ENCODE results near the gene CTDSPL. TPM values are rescaled to one million over a fixed set of nuclear protein-coding genes. Genes with fewer than 3 reads are reported as not detected.

The CTDSPL gene
- total RNA-seq, 4 donors from 2014 or later: 78.9 to 130 (median 111) TPM

DNA sequence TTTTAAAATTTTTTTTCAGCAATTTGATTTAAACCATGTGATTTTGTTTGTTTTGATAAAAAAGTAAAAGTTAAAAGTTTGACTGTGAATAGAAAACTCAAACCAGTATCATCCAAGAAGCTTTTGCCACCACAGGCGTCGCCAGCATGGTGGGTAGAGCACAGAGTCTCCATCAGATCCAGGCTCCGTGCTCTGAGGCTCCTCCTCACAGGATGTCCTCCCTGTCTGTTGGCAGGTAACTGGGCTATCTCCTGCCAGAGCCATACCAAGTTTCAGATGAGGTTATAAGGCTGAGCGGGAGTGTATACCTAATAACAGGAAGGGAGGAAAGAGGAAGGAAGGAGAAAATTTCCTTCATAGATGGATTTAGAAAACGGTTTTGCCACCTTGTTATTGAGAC lies 28.8 kb downstream of the CTDSPL start:
- no peak overlapping the region for H3K27ac ChIP-seq

DNA sequence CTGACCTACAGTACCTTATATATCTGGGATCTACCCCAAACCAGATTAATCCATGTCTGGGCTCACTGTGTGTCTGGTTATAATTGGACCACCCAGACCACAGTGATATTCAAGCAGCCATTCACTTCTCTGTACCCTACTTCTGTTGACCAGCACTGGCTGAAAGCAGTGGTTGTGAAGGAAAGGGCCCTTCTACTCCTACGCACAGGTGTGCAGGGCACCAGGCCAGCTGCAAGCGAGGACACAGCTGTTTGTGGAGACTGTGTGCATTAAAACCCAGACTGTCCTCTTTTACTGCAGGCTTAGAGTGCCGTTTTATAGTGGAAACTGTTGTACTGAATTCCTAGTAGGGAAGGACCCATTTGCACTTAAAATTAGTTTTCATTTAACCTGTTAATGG lies 29.5 kb downstream of the CTDSPL start:
- WGBS: 37% methylated on average over 3 of the region's 3 CpGs
- Histone ChIP-seq H3K27me3 (no peaks in the 10 kb centered on the region), H3K4me1 (peaks cover 50% of the 10 kb centered on the region), H3K27ac (no peak overlapping the region), H3K9me3 (no peaks in the 10 kb centered on the region), H3K4me3 (no peak overlapping the region), H3K36me3 (no peaks in the 10 kb centered on the region)
- TF ChIP-seq POLR2AphosphoS5 (IDR thresholded peaks at IDR 0.05): no peak
- DNase-seq (ENCODE audit: low spot score in 2 of 2): no peak

More for the DNA sequence above, 28.8 kb downstream of the CTDSPL start:
- DNase-seq (ENCODE audit: low spot score in 2 of 2): no peak
- H3K27me3 ChIP-seq: no peaks in the 10 kb centered on the region
- no peaks in the 10 kb centered on the region for H3K36me3 ChIP-seq
- WGBS: 66% methylated on average over 5 of the region's 5 CpGs
- H3K4me3 ChIP-seq: no peak overlapping the region
- H3K9me3 ChIP-seq: no peaks in the 10 kb centered on the region
- H3K4me1 ChIP-seq: peaks cover 56% of the 10 kb centered on the region
- TF ChIP-seq EP300 (IDR thresholded peaks at IDR 0.05): no peak

DNA sequence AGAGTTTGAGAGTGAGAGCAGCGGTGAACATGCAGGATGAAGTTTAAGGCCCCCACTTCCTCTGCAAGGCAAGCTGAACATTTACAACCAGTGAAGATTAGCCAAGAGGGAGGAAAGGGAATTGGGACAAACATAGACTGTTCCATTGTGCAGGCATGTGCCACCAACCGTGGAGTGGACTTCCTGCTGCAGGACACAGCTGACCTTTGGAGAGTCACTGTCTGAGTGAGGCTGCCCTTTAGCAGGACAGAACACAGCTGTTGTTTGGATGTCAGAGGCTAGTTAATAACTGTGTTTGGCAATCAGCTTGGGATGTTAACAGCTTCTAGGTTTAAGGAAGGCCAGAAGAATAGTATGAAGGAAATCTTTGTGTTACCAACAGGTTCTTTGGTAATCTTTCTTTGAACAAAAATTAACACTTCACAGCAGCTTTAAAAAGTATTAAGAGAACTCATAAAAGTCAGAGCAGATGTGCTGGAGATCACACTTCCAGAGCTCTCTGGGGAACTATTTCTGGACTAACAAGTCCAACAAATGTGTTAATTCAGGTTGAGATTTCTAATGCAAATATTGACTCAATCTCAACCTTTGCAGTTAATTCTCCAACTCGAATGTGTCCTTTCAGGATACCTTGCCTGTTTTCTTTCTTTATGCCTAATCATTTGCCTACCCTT lies 31.4 kb downstream of the CTDSPL start:
- H3K9me3 ChIP-seq: no peaks in the 10 kb centered on the region
- H3K4me3 ChIP-seq: no peak overlapping the region
- TF ChIP-seq, protein P1, sequence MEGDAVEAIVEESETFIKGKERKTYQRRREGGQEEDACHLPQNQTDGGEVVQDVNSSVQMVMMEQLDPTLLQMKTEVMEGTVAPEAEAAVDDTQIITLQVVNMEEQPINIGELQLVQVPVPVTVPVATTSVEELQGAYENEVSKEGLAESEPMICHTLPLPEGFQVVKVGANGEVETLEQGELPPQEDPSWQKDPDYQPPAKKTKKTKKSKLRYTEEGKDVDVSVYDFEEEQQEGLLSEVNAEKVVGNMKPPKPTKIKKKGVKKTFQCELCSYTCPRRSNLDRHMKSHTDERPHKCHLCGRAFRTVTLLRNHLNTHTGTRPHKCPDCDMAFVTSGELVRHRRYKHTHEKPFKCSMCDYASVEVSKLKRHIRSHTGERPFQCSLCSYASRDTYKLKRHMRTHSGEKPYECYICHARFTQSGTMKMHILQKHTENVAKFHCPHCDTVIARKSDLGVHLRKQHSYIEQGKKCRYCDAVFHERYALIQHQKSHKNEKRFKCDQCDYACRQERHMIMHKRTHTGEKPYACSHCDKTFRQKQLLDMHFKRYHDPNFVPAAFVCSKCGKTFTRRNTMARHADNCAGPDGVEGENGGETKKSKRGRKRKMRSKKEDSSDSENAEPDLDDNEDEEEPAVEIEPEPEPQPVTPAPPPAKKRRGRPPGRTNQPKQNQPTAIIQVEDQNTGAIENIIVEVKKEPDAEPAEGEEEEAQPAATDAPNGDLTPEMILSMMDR (IDR thresholded peaks at IDR 0.05): no peak
- TF ChIP-seq POLR2A (IDR thresholded peaks at IDR 0.05) (no peak), POLR2AphosphoS5 (IDR thresholded peaks at IDR 0.05) (no peak), EP300 (IDR thresholded peaks at IDR 0.05) (no peak)
- no peaks in the 10 kb centered on the region for H3K36me3 ChIP-seq
- H3K4me1 ChIP-seq: peaks cover 49% of the 10 kb centered on the region
- 48% methylated on average over 3 of the region's 3 CpGs for WGBS
- H3K27ac ChIP-seq: peak overlapping the region; percentile 43
- H3K27me3 ChIP-seq: no peaks in the 10 kb centered on the region
- DNase-seq (ENCODE audit: low spot score in 2 of 2): no peak

DNA sequence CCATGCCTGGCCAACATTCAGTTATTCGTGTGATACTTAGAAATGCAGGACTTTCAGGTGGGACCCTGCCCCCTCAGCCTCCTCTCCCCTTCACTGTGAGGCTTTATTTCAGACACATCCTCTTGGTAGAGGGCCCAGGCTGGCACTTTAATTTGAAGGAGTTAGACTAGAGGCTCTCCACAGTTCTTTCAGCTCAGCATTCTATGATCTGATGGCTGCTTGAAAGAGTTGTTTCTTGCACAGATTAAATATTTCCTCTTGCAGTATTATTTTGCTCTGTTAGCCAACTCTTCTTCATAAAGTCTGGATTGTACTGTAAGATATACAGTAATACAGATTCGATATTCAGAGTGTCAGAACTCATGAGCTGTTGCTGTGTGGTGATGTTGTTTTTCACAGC lies 35.1 kb downstream of the CTDSPL start:
- Histone ChIP-seq H3K36me3 (no peaks in the 10 kb centered on the region), H3K4me1 (peaks cover 40% of the 10 kb centered on the region), H3K27me3 (no peaks in the 10 kb centered on the region), H3K9me3 (no peaks in the 10 kb centered on the region), H3K27ac (no peak overlapping the region), H3K4me3 (no peak overlapping the region)
- no peak for DNase-seq (ENCODE audit: low spot score in 2 of 2)
- 64% methylated on average over 2 of the region's 2 CpGs for WGBS
- TF ChIP-seq POLR2AphosphoS5 (IDR thresholded peaks at IDR 0.05): no peak

DNA sequence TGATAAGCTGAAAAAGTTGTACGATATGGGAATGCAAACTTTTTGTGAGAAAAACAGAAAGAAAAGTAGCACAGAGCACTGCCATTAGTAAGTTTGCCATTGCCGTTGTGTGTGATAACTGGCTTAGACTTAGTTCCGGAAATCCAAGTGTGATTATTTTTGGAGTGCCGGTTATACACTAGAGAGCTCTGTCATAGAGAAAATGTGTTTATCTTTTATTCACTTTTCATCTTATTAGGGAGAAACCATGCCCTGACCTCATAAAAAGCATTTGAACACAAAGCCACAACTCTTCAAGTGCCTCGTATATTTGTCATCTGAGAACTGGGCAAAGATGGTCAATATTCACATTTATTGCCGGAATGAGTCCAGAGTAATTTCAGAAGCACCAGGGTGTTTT lies 36.1 kb downstream of the CTDSPL start:
- no peak for TF ChIP-seq POLR2AphosphoS5 (IDR thresholded peaks at IDR 0.05)
- TF ChIP-seq, protein P1 (IDR thresholded peaks at IDR 0.05): no peak
- no peak for TF ChIP-seq EP300 (IDR thresholded peaks at IDR 0.05)
- no peak for TF ChIP-seq POLR2A (IDR thresholded peaks at IDR 0.05)
- H3K4me1 ChIP-seq: peaks cover 34% of the 10 kb centered on the region
- H3K27ac ChIP-seq: no peak overlapping the region
- DNase-seq (ENCODE audit: low spot score in 2 of 2): no peak
- H3K4me3 ChIP-seq: no peak overlapping the region
- no peaks in the 10 kb centered on the region for H3K9me3 ChIP-seq
- H3K36me3 ChIP-seq: no peaks in the 10 kb centered on the region
- WGBS: 86% methylated on average over 6 of the region's 6 CpGs
- H3K27me3 ChIP-seq: no peaks in the 10 kb centered on the region

DNA sequence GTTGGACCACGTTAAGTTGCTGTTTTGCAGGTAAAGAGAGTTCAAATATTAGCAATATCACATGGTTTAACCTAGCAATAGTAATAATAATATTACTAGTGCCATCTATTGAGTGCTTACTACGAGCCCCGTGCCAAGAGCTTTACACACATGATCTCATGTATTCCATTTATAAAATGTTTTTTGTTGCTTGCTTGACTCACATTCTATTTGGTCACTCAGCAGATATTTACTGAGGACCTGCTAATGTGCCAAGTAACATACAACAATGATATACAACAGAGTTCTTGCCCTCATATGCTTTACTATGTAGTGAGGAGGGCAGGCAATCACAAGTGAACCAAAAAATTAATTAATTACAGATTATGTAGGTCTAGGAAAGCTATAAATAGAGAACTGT lies 36.7 kb downstream of the CTDSPL start:
- no peaks in the 10 kb centered on the region for H3K9me3 ChIP-seq
- no peak overlapping the region for H3K27ac ChIP-seq
- no peaks in the 10 kb centered on the region for H3K36me3 ChIP-seq
- no peaks in the 10 kb centered on the region for H3K27me3 ChIP-seq
- TF ChIP-seq, protein P1 (IDR thresholded peaks at IDR 0.05): no peak
- no peak for TF ChIP-seq POLR2A (IDR thresholded peaks at IDR 0.05)
- TF ChIP-seq POLR2AphosphoS5 (IDR thresholded peaks at IDR 0.05): no peak
- no peak for TF ChIP-seq EP300 (IDR thresholded peaks at IDR 0.05)
- H3K4me1 ChIP-seq: peaks cover 28% of the 10 kb centered on the region
- no peak for DNase-seq (ENCODE audit: low spot score in 2 of 2)
- H3K4me3 ChIP-seq: no peak overlapping the region
- 82% methylated on average over 3 of the region's 3 CpGs for WGBS

All from suprapubic skin (tissue), 4 donors.